Stimulated activated naive CD4-positive, alpha-beta T cell (primary cell): Measurements from ENCODE around the gene DTNB.
"Not testable (repeated sequence)": the region's sequence is repeated elsewhere in the genome, so short reads cannot be mapped to it uniquely, and the experiment has no call there.

Source experiments
- DNase-seq, 6 experiments: peaks; one replicate each; lab custom pipeline; 2025; lab: John Stamatoyannopoulos, UW

DTNB gene

GRCh38 chr2:25623361-25623760 is 50.0 kb downstream of the DTNB start:
- DNase-seq: no peak

- no peak for DNase-seq
Measured at GRCh38 chr2:25620711-25621110, 52.7 kb downstream of the DTNB start.

- no peak for DNase-seq
Measured at GRCh38 chr2:25620077-25620476, 53.3 kb downstream of the DTNB start.

DNA sequence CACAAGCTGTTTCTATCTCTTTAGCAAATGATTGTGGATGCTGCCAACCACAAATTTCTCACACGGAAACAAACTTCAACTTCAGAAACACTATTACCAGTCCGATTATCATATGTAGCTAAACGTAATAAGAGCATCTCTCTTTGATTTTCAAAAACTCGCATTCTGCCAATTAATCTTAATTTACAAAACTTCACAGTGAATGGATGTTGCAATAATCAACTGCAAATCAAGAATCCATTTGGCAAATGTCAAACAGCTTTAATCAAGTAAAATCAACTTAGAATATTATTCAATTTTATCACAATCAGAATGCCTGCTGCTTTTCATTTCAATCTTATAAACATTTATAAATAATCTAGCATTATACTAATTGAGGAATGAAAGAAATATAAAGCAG is 54.2 kb downstream of the DTNB start:
- no peak for DNase-seq

DNA sequence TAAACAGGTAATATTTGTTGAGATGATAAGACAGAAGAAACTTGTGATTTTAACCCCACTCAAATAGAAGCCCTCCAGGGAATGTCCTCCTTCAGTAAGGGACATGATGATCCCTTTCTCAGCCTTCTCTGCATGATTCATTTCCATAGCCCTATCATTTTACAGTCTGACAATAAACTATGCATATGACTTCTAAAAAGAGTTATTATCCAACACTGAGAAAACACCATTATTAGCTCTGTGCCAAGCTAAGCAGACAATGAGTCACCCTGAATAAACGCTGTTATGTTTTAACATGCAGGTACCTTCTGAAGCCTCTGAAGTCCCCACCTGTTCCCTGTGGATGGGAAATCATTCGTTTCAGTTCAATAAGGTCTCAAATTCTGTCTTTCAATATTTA is 54.7 kb downstream of the DTNB start:
- no peak for DNase-seq

- DNase-seq: no peak
Measured at GRCh38 chr2:25617948-25618646, 55.3 kb downstream of the DTNB start.

- no peak for DNase-seq
Measured at GRCh38 chr2:25615920-25616319, 57.5 kb downstream of the DTNB start.

DNA sequence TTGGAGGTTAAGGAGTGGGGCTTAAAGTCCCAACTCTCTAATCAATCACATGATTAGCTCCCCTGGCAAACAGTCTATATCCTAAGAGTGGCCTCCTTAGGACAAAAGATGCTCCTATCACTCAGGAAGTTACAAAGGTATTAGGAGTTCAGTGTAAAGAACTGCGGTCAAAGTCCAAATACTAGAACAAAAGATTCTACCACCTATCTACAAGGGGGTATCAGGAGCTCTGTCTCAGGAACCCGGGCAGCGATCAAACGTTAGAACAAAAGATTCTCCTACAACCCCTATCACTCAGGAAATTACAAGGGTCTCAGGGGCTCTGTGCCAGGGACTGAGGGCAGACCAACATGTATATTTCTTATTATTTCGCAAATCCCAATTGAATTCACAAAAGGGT is 58.0 kb downstream of the DTNB start:
- no peak for DNase-seq

- DNase-seq: no peak
Measured at GRCh38 chr2:25614711-25615110, 58.7 kb downstream of the DTNB start.

- no peak for DNase-seq
Measured at GRCh38 chr2:25608718-25609117, 64.7 kb downstream of the DTNB start.

- DNase-seq: peak in 3 of 6 experiments; percentile 21 to 42 (median 25)
Measured at GRCh38 chr2:25606892-25607291, 66.5 kb downstream of the DTNB start.

DNA sequence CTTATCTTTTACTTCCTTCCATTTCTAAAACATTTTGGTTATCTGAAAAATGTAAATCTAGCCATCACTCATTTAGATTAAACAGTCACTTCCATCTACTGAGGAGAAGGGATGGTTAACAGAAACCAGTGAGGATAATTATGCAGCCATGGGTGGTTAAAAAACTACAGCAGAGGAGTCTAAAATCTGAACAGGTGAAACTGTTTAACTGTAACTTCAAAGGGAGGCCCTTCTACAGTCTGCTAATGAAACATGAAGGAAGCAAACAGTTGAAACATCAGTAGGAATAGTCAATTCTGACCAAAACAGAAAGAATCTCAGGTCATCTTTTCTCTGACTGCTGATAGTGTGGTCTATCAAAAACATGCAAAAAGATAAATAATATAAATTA is 71.0 kb downstream of the DTNB start:
- DNase-seq: no peak

GRCh38 chr2:25601711-25602332 is 71.6 kb downstream of the DTNB start:
- DNase-seq: not testable (repeated sequence)

DNA sequence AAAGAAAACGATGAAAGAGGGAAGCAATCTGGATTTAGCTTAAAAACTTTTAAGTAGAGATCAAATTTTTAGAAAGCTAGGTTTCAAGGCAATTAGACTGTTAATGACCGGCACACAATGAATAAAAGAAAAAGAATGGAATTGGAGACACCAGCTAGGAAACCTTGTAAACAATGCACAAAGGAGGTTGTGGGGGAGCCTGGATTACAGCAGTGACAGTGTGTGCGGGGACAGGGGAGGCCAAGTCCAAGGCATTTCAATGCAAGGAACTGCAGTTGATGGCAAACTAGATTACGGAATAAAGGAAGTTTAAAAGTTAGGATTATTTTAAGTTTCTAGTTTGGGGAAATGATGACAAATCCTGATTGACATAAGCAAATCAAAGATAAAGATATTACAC is 74.5 kb downstream of the DTNB start:
- DNase-seq: no peak

- DNase-seq: no peak
Measured at GRCh38 chr2:25598332-25598731, 75.0 kb downstream of the DTNB start.

- no peak for DNase-seq
Measured at GRCh38 chr2:25597881-25598280, 75.5 kb downstream of the DTNB start.

- no peak for DNase-seq
Measured at GRCh38 chr2:25596516-25597244, 76.7 kb downstream of the DTNB start.

DNA sequence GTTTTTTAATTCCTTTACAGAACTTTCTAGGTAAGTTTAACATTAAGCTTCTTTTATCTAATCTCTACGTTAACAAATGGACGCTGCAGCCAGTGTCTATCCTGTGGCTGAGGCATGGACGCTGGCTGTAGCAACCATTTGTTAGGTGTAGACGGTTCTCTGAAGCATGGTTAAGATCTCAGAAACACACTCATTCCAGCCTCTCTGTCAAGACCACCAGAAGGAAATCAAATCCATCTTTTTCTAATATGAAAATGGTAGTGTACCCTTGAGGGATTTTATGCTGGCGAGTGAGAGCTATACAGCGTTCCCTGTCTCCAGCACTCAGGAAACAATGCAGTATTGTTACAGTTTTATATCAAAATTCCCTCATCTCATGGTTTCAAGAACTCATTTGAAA is 78.0 kb downstream of the DTNB start:
- DNase-seq: no peak

DNA sequence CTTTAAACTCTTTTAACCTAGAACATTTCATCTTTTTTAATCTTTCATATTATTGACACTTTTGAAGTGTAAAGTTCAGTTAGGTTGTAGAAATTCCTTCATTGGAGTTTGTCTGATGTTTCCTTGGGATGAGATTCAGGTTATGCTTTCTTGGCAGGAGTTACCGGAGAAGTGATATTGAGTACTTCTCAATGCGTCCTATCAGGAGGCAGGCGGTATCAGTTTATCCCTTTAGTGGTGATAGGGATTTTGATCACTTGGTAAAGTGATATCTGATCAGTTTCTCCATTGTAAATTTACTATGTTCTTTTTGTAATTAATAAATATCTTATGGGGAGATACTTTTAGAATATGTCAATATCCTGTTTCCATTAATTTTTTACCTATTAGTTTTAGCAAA is 78.4 kb downstream of the DTNB start:
- DNase-seq: no peak

DNA sequence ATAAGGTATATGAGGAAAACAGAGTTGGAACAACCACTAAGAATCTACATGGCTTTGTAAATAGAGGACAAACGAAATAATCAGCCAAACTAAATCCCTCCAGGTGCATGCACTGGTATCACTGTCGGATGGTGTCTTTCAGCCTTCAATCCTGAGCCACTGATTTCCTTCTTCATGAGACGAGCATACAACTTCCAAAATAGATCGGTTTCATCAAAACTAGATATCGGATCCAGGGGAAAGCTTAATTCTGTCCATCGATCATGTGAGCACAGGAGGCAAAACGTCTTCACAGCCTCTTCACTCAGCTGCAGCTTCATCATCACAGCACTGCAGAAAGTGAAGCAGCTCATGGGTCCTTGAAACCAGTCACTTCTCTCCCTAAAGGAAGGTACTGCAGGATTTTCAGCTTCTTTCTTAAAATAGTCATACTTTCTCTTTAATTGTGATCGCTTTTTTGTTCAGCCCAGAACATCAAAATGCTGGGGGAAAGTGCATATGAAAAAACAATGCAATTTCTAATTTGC is 80.5 kb downstream of the DTNB start:
- no peak for DNase-seq

- DNase-seq: no peak
Measured at GRCh38 chr2:25590921-25591505, 82.4 kb downstream of the DTNB start.

DNA sequence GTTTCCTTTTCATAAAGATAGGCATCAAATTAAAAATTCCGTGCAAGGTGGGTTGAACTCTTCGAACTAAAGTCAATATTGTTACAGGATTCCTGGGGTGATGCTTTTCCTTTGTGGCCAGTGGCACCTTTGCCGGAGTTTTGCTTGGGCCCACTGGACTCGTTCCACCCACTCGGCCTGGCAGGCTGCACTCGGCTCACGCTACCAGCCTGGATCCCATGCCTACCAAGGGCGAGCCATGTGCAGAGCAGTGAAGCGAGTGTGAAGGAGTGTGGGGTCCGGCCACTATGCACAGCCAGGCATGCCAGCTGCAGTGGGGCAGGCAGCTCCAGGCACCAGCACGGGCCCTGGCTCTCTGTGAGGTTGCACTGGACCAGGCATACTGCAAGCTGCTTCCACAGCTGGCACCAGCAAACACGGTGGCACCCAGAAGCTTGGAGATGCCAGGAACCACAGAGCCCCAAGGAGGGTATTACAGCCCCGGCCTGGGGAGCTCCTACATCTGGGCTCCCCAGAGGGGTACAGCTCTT is 83.6 kb downstream of the DTNB start:
- DNase-seq: no peak
